T-helper 2 cell (primary cell): ENCODE results near the gene GLCCI1.

Experiments
- DNase-seq, 5 experiments: peaks; one replicate each; pipeline versions ENCODE4 v3.0.0 to v3.0.0-alpha.2; 2012 to 2022

GLCCI1 gene

GRCh38 chr7:7964250-7964649, 4.3 kb upstream of the GLCCI1 start:
- DNase-seq = no peak

GRCh38 chr7:7964691-7965090, 3.9 kb upstream of the GLCCI1 start:
- no peak for DNase-seq

- no peak for DNase-seq
Observed at GRCh38 chr7:7965301-7965700, 3.3 kb upstream of the GLCCI1 start.

- no peak for DNase-seq
Observed at GRCh38 chr7:7966141-7966734, 2.4 kb upstream of the GLCCI1 start.

- peak in 1 of 5 experiments; percentile 35 for DNase-seq
Observed at GRCh38 chr7:7967886-7968543, 581 bp upstream of the GLCCI1 start.

- DNase-seq = peak; percentile 15 to 72 (median 25)
Observed at GRCh38 chr7:7969306-7970236, 975 bp downstream of the GLCCI1 start.

GRCh38 chr7:7970237-7970530, 1.6 kb downstream of the GLCCI1 start:
- DNase-seq = peak in 1 of 5 experiments; percentile 24

- peak in 2 of 5 experiments; percentile 33 to 46 for DNase-seq
Observed at GRCh38 chr7:7970531-7971307, 2.1 kb downstream of the GLCCI1 start.

- DNase-seq = no peak
Observed at GRCh38 chr7:7971308-7972040, 2.9 kb downstream of the GLCCI1 start.

- peak in 1 of 5 experiments; percentile 58 for DNase-seq
Observed at GRCh38 chr7:7972128-7972527, 3.5 kb downstream of the GLCCI1 start.

GRCh38 chr7:7972922-7973594, 4.5 kb downstream of the GLCCI1 start:
- DNase-seq = peak in 1 of 5 experiments; percentile 40

- DNase-seq = peak in 1 of 5 experiments; percentile 23
Observed at GRCh38 chr7:7976677-7977076, 8.1 kb downstream of the GLCCI1 start.

- DNase-seq = no peak
Observed at GRCh38 chr7:7977774-7978173, 9.2 kb downstream of the GLCCI1 start.

GRCh38 chr7:7978860-7979259, 10.3 kb downstream of the GLCCI1 start:
- no peak for DNase-seq

GRCh38 chr7:7979558-7979957, 11.0 kb downstream of the GLCCI1 start:
- no peak for DNase-seq

- DNase-seq = no peak
Observed at GRCh38 chr7:7980134-7980533, 11.5 kb downstream of the GLCCI1 start.

GRCh38 chr7:7982904-7983303, 14.3 kb downstream of the GLCCI1 start:
- no peak for DNase-seq

- DNase-seq = no peak
Observed at GRCh38 chr7:7984424-7984823, 15.8 kb downstream of the GLCCI1 start.

GRCh38 chr7:7988706-7989105, 20.1 kb downstream of the GLCCI1 start:
- DNase-seq = no peak

- no peak for DNase-seq
Observed at GRCh38 chr7:7989133-7989532, 20.5 kb downstream of the GLCCI1 start.

- no peak for DNase-seq
Observed at GRCh38 chr7:7989616-7990440, 21.2 kb downstream of the GLCCI1 start.
